ENCODE data around the gene GYS2.

DNA sequence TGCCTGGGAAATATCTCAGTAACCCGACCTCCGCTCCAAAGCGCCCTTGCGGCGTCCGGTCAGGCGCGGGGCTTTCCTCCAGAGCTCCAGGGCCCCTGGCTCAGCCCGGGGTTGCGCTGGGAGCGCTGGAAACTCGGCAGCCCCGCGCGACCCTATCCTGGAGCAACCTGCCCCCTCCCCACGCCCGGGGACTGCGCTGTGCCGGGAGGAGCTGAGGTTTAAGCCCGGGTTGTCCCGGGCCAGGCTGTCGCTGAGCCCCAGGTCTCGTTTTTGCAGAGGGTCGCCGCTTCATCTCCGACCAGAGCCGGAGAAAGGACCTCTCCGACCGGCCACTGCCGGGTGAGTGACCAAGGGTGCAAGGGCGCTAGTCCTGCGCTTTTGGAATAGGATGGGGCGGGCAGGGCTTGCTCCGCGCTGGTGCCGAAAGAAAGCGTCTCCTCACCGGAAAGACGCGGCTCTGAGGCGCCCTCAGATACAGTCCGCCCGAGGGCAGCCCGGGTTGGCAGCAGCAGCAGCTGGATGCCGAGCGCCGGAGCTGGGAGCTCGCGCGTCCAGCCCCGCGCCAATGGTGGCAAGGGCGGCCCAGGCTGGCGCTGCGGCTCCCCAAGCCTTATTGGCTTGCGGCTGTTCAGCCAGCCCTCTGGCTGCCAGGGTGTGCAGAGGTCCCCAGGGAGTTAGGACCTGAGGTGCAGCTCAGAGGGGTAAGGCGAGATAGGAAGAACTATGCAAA is 77.0 kb downstream of the GYS2 start:
- TF ChIP-seq, protein P1, sequence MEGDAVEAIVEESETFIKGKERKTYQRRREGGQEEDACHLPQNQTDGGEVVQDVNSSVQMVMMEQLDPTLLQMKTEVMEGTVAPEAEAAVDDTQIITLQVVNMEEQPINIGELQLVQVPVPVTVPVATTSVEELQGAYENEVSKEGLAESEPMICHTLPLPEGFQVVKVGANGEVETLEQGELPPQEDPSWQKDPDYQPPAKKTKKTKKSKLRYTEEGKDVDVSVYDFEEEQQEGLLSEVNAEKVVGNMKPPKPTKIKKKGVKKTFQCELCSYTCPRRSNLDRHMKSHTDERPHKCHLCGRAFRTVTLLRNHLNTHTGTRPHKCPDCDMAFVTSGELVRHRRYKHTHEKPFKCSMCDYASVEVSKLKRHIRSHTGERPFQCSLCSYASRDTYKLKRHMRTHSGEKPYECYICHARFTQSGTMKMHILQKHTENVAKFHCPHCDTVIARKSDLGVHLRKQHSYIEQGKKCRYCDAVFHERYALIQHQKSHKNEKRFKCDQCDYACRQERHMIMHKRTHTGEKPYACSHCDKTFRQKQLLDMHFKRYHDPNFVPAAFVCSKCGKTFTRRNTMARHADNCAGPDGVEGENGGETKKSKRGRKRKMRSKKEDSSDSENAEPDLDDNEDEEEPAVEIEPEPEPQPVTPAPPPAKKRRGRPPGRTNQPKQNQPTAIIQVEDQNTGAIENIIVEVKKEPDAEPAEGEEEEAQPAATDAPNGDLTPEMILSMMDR (IDR thresholded peaks at IDR 0.05; ENCODE audit: insufficient read depth, low read depth, low read length), result no peak
- TF ChIP-seq EZH2 (IDR thresholded peaks at IDR 0.05; ENCODE audit: insufficient read depth, low read length), result no peak

Measured in astrocyte (in vitro differentiated cells and primary cell).